Measurements from ENCODE around the gene CACNA2D3. TPM values are rescaled to one million over a fixed set of nuclear protein-coding genes. Genes with fewer than 3 reads are reported as not detected.

CACNA2D3 gene
- total RNA-seq, 1 donor: 4.3 TPM

- DNase-seq (ENCODE audit: low read depth): no peak
- no peak for TF ChIP-seq CTCF (IDR thresholded peaks at IDR 0.05; ENCODE audit: insufficient read depth, low read depth, low read length)
- no peak overlapping the region for H3K4me3 ChIP-seq (ENCODE audit: low read depth, low read length)
These were observed 713.3 kb downstream of the CACNA2D3 start for GRCh38 chr3:54835701-54836100.

- TF ChIP-seq CTCF (IDR thresholded peaks at IDR 0.05; ENCODE audit: insufficient read depth, low read depth, low read length): no peak
- H3K4me3 ChIP-seq (ENCODE audit: low read depth, low read length): no peak overlapping the region
- DNase-seq (ENCODE audit: low read depth): no peak
These were observed 714.5 kb downstream of the CACNA2D3 start for GRCh38 chr3:54836871-54837270.

- peak; percentile 45 for DNase-seq (ENCODE audit: low read depth)
- TF ChIP-seq CTCF (IDR thresholded peaks at IDR 0.05; ENCODE audit: insufficient read depth, low read depth, low read length): peak; percentile 43
These were observed 715.6 kb downstream of the CACNA2D3 start for GRCh38 chr3:54837964-54838363.

DNA sequence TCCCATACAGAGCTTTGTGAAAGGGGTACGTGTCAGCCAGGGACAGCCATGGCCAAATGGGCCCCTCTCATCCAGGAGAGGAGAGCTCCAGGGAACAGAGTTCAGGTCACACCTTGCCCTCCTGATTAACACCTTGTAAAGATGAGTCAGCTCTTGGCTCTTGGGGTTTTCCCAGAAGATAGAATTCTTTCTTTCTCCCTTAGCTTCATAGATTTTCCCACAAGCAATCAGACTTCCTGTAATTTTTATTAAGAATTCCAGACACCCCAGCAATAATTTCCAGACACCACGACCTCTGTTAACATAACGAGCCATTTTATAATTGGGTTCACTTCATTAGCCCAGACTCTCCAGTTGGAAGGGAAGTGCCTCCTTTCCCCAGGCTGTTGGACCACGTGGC lies 719.1 kb downstream of the CACNA2D3 start:
- TF ChIP-seq CTCF (IDR thresholded peaks at IDR 0.05; ENCODE audit: insufficient read depth, low read depth, low read length): no peak
- H3K4me3 ChIP-seq (ENCODE audit: low read depth, low read length): no peak overlapping the region
- no peak for DNase-seq (ENCODE audit: low read depth)

More at GRCh38 chr3:54837964-54838363, 715.6 kb downstream of the CACNA2D3 start:
- no peak overlapping the region for H3K4me3 ChIP-seq (ENCODE audit: low read depth, low read length)

GRCh38 chr3:54843352-54843751 lies 721.0 kb downstream of the CACNA2D3 start:
- no peak for DNase-seq (ENCODE audit: low read depth)
- TF ChIP-seq CTCF (IDR thresholded peaks at IDR 0.05; ENCODE audit: insufficient read depth, low read depth, low read length): no peak
- H3K4me3 ChIP-seq (ENCODE audit: low read depth, low read length): no peak overlapping the region

DNA sequence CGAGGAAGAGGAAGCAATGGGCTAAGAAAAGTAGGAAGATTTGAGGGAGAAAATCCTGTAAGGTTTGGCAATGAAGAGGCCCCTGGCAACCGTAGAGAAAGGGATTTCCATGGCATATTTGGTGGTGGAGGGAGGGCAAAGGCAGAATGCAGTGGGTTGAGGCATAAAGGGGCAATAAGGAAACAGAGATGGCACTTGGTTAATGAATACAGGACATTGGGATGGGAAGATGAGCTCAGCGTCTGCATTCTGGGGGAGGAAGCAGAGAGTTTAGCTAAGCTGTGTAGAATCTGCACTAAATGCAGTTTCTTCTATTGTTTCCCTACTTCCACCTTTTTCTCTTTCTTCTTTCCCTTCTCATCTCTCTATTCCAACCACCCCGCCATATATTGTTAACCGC lies 721.9 kb downstream of the CACNA2D3 start:
- TF ChIP-seq CTCF (IDR thresholded peaks at IDR 0.05; ENCODE audit: insufficient read depth, low read depth, low read length): no peak
- no peak overlapping the region for H3K4me3 ChIP-seq (ENCODE audit: low read depth, low read length)
- DNase-seq (ENCODE audit: low read depth): no peak

DNA sequence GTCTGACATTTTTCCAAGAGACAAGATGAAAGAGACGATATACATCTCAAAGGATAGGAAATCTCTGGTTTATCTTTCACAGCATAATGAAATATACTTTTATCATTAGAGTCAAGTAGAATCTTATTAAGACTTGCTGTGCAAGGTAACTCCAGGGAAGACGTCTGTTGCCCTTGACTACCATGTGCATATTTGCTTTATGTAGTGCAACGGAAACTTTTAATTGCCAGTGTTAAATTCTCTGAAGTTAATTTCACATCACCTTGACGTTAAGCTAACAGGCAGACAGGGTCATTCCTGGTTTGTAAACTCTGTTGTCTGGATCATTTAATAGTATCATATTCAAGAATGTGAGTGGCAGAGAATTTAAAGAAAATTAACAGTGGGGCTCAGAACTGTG lies 722.7 kb downstream of the CACNA2D3 start:
- DNase-seq (ENCODE audit: low read depth): no peak
- TF ChIP-seq CTCF (IDR thresholded peaks at IDR 0.05; ENCODE audit: insufficient read depth, low read depth, low read length): no peak
- H3K4me3 ChIP-seq (ENCODE audit: low read depth, low read length): no peak overlapping the region
